HG03558 (cell line): ENCODE results near the gene PPP2R1B.

Experiments
- ATAC-seq: cut with Tn5 transposase; IDR thresholded peaks from one replicate; pipeline ENCODE4 v1.9.1; 2021; ENCODE audit warnings: moderate number of reproducible peaks; ENCODE audit not compliant: unreplicated experiment; ENCODE audit errors: extremely low read depth

The PPP2R1B gene

DNA sequence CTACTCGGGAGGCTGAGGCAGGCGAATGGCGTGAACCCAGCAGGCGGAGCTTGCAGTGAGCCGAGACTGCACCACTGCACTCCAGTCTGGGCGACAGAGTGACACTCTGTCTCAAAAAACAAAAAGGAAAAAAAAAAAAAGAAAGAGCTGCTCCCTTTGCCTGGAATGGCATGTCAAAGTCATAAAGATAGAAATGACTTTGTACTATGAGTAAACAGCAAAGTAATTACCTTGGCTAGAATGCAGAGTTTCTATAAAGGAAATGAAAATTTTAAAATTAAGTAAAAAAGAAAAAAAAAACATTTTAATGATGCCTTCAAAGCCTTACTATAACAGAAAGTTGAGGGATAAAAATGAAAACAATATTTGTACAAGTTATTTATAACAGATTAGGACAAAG is 10.1 kb downstream of the PPP2R1B start:
- ATAC-seq, result no peak

DNA sequence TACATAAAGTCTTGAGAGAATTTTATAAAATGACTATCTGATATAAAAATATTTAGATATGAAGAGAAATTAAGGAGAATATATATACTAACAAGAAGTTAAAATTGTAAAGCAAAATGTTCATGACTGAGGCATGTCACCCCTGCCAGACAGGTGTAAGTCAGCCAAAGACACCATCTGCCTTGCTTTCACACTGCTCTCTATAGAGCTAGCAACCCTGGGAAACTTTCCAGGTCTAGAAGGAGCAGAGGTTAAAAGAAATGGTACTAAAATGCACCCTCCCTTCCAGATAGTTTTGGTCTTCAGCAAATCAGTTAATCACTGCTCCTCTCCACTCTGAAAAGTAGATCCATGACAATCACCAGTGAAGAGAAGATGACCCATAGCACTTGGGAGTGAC is 16.5 kb downstream of the PPP2R1B start:
- ATAC-seq, result no peak

DNA sequence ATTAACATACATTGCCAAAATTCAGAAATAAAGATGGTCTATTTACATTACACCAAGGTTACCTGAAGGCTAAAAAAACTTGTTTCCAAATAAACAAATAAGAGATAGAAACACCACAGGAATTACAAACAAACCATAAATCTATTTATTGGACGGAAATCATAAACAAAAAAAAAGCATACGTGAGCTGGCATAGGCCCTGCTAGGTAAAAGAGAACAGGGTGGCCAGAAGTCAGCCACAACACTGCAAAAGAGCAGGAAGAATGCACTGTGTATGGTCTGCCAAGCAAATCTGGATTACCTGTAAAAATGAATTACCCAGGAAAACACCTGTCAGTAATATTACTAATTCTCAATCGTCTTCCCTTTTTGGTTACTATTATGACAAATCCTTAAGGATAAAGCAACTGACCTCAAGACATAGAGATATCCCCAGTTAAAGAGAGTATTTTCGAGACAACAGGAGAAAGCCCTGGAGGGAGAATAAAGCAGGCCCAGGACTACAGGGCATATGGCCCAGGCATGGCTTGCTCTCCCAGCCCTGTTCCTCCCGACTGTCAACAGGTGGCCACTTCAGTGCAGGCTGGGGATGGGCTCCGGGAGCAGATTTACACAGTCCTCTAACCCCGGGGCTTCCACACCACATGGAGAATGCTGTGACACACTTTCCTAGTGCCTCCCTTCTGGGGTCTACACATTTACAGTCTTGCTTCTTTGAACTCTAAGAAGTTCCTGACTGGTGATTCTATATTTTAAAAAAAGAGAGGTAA is 18.0 kb downstream of the PPP2R1B start:
- no peak for ATAC-seq

DNA sequence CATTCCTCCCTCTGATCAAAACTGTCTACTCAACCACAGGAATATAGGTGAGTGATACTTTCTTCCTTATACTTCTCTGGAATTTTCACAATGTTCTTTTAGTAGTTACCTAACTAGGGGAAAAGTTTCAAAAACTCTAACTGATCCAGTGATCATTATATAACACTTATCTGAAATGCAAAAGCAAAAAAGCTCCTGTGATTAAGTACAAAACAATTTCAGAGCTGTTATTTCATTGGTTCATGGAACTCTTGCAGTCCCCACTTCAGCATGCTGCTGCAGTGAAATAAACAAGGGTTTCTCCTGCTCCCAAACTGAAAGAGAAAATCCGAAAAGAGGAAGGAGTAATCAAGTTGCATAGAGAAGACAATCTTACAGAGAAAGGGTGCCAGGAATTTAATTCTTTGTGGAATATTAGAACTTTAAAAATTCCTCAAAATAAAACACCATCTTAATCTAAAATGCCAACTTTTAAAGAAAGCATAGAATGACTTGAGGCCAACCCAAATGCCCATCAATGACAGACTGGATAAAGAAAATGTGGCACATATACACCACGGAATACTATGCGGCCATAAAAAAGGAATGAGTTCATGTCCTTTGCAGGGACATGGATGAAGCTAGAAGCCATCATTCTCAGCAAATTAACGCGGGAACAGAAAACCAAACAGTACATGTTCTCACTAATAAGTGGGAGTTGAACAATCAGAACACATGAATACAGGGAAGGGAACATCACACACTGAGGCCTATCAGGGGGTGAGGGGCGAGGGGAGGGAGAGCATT is 20.3 kb downstream of the PPP2R1B start:
- no peak for ATAC-seq

DNA sequence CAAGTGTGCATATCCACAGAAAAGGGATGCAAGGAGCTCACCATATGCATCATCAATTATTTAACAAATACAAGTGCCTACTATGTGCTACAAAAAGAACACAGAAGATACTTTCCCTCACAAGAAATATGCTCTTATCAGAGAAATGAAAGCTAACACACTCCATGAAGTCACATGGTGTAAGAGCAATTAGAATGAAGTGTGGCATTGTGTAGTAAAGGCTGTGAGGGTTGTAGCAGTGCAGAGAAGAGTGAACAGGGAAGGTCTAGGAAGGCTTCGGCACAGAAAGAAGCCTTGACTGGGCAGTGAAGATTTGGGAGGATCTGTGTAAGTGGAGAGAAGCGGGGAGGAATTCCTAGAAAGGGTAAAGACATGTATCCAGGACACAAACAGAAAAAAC is 22.5 kb downstream of the PPP2R1B start:
- no peak for ATAC-seq

DNA sequence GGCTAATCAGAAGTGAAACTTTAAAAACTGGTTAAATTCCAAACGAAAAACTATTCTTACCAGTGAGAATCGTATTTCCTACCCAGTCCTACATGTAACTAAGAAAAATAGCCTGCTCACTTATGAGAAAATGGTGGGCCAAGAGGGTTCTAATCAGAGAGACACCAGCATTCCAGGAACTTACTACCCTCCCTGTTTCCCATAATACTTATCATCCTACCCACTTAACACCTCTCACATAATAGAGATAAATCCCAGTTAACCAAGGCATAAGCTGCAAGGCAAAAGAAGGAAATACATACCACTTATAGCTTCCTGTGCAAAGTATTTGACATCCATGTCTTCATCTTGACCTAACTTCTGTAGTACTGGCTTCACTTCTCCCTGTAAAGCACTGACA is 24.4 kb downstream of the PPP2R1B start:
- ATAC-seq, result no peak

DNA sequence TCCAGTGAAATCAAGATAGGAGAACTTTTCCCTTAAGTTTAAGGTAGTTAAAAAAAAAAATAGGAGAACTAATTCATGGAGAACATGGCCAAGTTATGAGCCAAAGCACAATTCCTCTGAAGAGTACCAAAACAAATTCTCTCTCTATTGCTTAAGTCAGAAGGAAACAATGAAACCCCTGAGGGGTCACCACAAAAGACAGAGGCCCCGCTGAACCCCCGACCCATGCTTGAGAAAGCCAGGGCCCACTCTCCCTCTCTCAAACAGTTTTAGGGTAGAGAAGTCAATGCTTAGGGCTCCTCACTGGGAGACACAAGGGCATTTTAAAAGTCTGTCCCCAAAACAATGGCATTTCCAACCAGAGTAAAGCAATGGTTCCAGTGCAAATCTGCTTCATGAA is 26.9 kb downstream of the PPP2R1B start:
- ATAC-seq, result no peak

DNA sequence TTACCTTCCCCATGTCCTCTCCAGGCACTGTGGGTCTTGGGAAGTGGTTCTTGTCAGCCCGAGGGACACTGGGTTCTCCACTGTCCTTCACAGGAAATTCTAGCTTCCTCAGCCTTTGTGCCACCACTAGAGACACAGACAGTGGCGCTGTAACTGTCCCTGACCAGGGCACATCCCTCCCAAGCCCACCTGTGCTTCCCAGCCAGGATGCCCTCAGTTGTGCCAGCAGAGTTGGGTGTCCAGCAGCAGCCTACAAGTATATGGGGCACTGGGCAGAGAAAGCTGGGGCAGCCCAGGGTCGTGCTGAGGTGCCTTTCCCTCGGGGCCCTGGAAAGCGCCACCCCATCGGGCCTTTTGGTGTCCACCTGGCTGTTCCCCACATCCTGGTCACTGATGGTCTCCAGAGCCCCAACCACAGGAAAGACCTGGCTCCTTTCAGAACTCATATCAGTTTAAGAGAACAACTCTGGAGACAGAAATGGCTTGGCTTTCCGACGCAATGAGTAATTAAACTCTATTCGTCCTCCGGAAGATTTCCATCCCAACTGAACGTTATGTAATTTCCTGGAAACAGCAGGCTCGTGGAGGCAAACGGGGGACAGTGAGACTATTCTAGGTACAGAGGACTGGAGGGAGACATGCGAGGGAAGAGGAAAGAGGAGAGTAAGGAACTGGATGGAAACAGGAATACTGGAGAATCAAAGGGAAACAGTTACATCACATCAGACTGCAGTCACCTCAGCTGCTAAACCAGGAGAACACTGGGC is 28.6 kb downstream of the PPP2R1B start:
- ATAC-seq, result no peak

DNA sequence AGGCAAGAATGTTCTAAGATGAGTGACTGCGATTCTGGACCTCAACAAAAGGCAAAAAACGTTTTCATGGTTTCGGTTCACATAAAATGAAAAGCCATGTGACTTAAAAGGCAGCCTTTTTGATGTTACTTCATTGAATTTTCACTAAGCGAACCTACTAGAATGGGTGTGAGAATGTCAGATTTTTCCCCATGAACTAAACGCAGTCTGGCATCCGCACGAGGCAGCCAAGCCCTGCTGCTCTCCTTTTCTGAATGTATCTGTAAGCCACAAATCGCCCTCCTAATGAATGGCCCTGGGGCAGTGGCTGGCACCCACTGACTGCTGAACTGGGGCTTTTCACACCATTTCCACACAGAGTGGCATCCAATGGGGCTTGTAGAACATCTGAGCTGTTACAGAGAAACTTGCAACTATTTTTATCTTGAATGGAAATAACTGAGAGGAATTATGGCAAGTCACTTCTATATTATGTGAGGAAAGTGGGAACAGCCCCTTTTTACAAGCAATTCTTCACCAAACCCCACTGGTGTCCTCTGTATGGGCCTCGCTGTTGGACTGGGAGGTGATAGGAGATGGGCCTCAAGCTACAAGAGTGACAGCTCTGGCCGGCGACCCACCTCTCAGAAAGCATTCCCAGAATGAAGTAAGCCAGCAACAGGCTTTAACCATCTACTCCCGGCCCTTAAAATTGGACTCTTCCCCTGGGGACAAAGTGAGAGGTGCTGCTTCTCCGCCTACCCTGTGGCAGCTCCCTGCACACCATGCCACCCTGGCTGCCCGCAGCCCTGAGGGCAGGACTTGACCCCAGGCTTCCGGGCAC is 29.4 kb downstream of the PPP2R1B start:
- no peak for ATAC-seq

DNA sequence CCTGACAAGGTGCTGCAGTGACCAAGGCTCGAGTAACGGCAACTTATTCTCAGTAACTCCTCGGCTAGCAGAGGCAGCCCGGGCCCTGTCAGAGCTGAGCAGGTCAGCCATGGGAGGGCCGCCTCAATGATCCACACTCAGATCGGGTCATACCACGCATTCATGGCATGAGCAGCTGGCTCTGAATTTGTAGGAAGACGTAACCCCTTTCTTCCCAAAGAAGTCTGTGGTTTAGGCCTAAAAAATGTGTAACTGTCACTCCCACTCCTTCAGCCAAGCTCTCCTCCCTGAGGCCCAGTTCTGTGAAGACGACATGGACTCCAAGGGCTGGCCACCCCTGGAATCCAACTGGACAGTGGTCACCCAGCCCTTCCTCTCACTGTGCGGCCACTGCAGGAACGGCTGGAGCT is 30.0 kb downstream of the PPP2R1B start:
- ATAC-seq, result no peak

DNA sequence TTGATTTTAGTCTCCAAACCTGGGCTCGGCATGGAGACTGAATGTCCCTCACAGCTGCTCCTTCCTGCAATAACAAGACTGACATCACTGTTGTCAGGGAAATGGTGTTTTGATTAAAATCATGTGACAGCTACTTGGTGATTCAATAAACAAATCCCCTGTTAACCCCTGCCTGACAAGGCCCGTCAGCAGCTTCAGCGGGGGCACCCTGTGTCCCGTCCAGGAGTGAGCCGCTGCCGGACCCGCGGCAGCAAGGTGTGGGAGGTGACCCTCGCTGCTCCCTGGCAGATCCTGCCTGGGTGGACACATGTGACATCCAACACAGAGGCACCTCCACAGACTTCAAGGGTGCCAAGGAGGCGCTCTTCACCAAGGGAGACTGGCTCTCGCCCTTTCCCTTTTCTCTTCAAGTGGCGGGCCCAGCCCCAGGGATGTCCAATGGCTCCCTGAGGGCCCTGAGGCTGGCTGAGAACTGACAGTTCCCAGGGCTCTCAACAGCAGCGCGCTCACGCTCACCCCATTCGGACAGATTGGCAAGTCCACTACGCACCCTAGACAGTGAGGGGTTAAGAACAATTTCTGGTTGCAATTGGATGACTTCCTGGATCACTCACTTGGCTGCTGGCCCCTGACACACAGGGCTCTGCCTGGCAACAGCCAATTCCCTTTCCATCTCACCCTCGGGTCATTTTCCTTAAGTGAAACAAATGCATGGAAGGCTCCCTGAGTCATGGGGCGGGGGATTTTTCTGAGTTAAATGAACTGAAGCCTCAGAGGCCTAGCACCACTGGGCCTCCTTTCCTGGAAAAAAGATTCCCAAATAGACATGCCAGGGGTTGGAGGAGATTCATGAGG is 30.7 kb downstream of the PPP2R1B start:
- no peak for ATAC-seq

DNA sequence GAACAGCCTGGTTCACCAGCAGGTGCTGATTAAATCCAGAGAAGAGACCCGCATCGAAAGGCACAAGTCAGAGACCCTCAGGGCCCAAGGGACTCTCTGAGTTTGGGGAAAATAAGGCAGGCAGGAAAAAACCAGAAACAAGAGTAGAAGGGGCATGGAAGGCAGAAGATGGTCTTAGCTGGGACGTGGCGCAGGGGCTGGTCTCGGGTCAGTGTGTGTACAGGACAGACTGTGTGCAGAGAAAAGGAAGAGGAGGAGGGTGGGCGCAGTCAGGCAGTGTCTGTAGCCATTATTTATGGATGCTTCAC is 31.3 kb downstream of the PPP2R1B start:
- ATAC-seq, result no peak

DNA sequence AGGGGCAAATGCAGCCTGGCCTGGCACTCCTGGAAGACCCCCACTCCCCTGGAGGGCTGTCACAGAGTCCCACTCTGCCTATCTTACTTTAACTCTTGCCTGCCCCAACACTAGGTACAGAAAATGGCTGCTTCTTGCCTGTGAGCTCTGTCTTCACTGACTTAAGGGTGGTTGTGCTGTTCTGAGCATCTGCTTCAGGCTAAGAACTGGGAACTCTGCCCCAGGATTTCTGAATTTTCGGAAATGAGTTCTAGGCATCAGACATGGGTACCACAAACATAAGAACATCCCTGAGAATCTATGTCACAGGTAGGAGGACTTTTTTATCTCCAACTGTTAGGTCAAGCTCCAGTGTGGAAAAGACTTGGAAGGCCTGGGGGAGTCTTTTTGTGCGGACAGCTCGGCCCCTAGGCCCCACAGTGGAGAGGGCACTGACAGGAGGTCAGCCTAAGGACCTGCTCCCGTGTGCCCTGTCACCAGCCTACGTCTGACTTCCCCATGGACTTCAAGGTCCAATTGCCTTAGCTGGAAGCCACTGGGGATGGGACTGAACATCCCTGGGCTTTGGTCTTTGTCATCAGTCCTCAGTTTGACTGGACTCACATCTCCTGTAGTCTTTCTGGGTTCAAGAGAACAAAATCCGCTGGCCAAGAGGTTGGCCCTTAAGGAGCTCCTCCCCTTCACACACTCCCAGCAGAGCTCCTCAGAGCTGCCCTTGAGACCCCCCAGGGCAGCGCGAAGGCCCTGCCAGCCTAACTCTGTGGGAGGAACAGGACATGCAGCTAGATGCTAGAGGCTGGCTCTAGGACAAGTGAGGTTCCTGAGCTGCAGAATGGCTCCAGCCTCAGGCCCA is 31.9 kb downstream of the PPP2R1B start:
- ATAC-seq, result no peak

DNA sequence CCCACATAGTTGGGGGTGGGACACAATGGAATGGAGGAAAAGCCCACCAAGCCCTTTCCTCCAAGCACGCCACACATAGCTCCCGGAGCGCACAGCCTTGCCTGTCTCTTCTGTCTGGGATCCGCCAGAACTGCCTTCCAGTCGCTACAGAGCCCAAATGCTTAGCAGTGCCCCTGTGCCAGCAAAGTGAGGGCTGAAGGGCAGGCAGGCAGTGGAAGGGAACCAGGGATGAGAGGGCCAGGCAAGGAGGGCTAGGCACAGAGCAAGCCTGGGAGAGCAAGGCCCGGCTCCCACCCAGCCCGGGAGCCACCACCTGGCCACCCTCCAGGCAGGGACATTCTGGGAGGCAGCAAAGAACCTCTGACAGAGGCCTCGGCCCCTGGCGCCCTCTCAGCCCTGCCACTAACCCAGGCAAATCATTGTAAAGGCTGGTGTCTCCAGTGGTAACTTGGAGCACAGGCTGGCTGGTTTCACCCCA is 32.5 kb downstream of the PPP2R1B start:
- ATAC-seq, result no peak

DNA sequence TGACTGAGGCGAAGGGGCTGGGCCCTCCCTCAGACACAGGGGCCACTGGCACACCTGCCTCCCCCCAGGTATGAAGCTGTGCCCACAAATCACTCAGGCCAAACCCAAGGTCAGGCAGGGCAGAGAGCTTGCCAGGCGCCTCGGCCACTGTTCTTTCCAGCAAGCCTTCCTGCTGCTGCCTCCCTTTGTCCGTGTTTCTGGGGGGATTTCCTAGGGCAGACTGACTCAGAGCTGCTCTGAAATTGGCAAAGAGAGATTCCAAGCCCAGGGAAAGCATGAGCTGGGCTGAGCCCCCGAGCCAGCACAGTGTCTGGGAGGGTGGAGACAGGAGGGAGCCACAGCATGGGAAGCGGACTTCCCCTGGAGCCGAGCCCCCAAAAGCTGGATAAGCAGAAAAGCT is 33.2 kb downstream of the PPP2R1B start:
- ATAC-seq, result no peak

DNA sequence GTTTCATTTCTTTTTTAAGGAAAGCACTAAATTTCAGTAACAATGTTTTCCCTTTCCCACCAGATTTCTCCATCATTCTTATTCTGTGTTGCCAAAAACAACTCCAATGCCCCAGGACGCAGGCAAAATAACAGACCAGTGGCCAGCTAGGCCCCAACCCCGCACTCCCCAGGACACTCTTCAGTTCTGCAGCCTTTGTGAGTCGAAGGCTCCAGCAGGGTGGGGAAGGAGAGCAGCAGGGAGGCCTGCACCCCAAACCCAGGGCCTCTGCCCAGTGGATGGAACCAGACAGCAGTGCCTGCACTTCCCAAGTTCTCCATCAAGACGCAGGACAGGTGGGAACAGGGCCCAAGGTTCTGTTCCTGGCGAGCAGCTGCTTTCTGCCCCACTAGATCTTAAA is 34.4 kb downstream of the PPP2R1B start:
- ATAC-seq, result no peak

DNA sequence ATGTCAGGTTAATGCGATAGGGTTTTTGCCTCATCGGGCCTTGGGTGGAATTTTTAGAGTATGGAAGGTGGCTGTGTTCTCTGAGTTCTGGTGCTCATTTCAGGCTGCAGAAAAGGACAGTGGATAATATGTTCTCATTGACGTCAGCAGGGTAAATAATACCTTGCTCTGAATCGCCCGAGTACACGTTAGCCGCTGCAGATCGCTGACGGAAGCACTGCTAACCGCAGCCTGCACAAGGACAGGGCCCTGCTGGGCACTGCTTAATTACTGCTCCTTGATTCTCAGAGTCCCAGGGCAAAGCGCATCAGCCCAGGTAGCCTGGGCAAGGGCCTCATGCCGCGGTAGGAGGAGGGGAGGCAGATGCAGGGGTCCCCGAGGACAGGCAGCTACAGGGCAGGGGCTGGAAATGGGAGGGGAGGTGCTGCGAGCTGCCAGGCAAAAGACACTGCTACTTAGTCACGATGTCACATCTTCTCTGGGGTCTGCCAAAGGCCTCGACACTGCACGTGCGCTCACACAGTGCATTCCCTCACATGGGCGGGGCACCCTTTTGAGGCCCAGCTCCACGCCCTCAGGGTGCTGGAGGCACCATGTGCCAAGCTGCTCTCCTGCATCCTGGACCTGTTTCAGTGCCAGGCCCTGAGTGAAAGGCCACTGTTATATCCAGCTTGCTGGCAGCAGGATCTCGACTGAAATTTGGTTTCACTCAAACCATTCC is 35.2 kb downstream of the PPP2R1B start:
- no peak for ATAC-seq

DNA sequence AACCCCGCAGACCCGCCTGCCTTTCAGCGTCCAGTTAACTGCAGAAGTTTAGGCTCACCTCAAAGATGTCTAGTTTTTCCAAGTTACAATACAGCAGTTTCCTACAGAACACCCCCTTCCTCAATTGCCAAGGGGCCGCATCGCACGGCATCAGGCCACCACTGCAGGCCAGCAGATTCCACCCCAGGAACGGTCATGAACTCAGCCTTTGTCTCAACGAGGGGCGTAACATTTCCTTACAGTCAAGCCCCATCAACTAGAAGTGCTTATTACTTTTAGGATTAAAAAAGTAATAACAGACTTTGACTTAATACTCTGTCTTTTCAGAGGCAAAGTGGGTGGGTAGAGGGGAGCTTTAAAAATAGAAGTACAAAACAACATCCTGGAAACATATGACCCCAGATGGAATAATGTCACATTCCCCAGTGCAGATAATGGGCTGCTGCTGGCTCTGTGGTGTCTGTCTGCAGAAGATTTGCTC is 36.3 kb downstream of the PPP2R1B start:
- no peak for ATAC-seq
